ENCODE measurements around the gene PHACTR3. TPM values are rescaled to one million over a fixed set of nuclear protein-coding genes. Genes with fewer than 3 reads are reported as not detected.

PHACTR3 gene
- total and polyA plus RNA-seq, 2 donors, result 0.62 to 2.7 TPM

- no peak for DNase-seq (ENCODE audit: extremely low spot score)
- Histone ChIP-seq H3K27ac (ENCODE audit: low read depth) (no peak overlapping the region), H3K4me1 (ENCODE audit: insufficient read depth) (no peaks in the 10 kb centered on the region), H3K4me3 (ENCODE audit: low read depth, low read length) (no peak overlapping the region), H3K36me3 (ENCODE audit: insufficient read depth) (no peaks in the 10 kb centered on the region)
- 46% methylated on average over 3 of the region's 3 CpGs for WGBS
Observed at GRCh38 chr20:59688356-59688755, 84.0 kb downstream of the PHACTR3 start.

GRCh38 chr20:59688999-59689398 is 84.7 kb downstream of the PHACTR3 start:
- 78% methylated on average over 7 of the region's 7 CpGs for WGBS
- no peak for DNase-seq (ENCODE audit: extremely low spot score)
- Histone ChIP-seq H3K4me1 (ENCODE audit: insufficient read depth) (no peaks in the 10 kb centered on the region), H3K36me3 (ENCODE audit: insufficient read depth) (no peaks in the 10 kb centered on the region), H3K27ac (ENCODE audit: low read depth) (no peak overlapping the region), H3K4me3 (ENCODE audit: low read depth, low read length) (no peak overlapping the region)

DNA sequence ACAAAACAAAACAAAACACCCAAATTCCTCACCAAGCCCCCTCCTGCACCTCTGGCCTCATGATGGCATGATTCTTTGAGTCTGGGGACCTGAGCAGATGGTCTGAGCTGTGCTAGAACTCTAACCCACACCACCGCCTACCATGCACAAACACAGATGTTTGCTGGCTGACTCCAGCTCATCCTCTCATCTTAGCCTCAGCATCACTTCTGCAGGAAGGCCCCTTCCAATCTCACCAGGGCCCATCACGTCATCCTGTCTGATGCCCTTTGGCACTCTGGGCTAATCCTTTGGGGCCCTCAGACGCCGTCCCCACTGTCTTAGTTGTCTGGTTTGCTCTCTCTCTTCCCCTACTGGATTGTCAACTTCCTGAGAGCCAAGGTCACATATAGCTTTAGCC is 85.8 kb downstream of the PHACTR3 start:
- WGBS, result 80% methylated on average over 4 of the region's 4 CpGs
- H3K36me3 ChIP-seq (ENCODE audit: insufficient read depth), result no peaks in the 10 kb centered on the region
- no peak overlapping the region for H3K27ac ChIP-seq (ENCODE audit: low read depth)
- no peak overlapping the region for H3K4me3 ChIP-seq (ENCODE audit: low read depth, low read length)
- H3K4me1 ChIP-seq (ENCODE audit: insufficient read depth), result no peaks in the 10 kb centered on the region
- no peak for DNase-seq (ENCODE audit: extremely low spot score)

DNA sequence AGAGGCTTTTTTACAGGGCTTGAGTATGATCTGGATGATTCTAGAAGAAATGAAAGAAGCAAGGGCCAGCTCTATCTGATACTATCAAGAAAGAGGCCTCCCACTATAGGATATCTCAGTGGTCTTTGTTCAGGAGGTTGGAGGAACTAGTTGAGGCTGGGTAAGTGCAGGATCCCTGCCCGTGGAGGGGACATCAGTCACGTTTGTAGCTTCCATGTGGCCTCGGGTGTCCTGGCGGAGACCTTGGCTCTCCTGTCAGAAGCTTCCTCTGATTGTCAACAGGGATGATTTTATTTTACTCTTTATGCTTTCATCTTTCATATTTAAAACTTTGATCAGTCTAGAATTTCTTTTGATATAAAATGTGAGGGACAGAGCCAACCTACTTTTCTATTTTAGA is 86.6 kb downstream of the PHACTR3 start:
- 72% methylated on average over 4 of the region's 4 CpGs for WGBS
- H3K36me3 ChIP-seq (ENCODE audit: insufficient read depth), result no peaks in the 10 kb centered on the region
- no peak overlapping the region for H3K4me3 ChIP-seq (ENCODE audit: low read depth, low read length)
- H3K27ac ChIP-seq (ENCODE audit: low read depth), result no peak overlapping the region
- no peak for DNase-seq (ENCODE audit: extremely low spot score)
- H3K4me1 ChIP-seq (ENCODE audit: insufficient read depth), result no peaks in the 10 kb centered on the region

DNA sequence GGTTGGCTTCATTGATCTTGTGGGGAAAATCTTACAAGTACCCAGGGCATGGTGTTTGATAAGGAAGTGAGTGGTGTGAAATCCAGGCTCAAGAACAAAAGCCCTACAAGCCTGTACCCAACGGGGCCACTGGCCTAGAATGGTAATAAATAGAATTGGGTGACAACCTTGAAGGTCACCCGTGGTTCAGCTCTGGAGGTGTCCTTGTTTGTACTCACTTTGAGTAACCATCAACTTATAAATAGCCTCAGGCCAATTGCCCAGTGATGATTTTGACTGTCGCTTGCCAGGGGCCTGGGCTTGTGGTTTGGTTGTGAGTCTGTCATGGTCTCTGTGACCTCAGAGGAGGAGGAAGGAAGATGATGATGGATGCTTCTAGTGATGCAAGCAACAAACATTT is 87.8 kb downstream of the PHACTR3 start:
- WGBS, result 79% methylated on average over 3 of the region's 3 CpGs
- DNase-seq (ENCODE audit: extremely low spot score), result no peak
- Histone ChIP-seq H3K4me3 (ENCODE audit: low read depth, low read length) (no peak overlapping the region), H3K36me3 (ENCODE audit: insufficient read depth) (no peaks in the 10 kb centered on the region), H3K4me1 (ENCODE audit: insufficient read depth) (no peaks in the 10 kb centered on the region), H3K27ac (ENCODE audit: low read depth) (no peak overlapping the region)

DNA sequence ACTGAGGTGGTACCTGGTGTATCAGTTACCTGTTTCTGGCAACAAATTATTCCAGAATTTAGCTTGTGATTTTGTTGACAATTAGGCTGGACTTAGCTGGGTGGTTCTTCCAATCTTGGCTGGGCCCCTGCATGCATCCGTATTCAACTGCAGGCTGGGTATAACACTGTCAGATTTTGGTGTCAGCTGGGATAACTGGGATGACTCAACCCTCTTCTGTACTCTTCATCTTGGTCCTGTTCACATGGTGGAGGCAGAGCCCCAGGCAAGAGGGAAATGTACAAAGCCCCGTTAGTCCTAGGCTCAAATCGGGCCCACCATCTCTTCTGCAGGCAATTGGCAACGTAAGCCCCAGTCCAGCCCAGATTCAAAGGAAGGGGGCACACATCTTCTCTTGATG is 89.2 kb downstream of the PHACTR3 start:
- no peak overlapping the region for H3K27ac ChIP-seq (ENCODE audit: low read depth)
- DNase-seq (ENCODE audit: extremely low spot score), result no peak
- no peaks in the 10 kb centered on the region for H3K36me3 ChIP-seq (ENCODE audit: insufficient read depth)
- WGBS, result 79% methylated on average over 4 of the region's 4 CpGs
- H3K4me3 ChIP-seq (ENCODE audit: low read depth, low read length), result no peak overlapping the region
- H3K4me1 ChIP-seq (ENCODE audit: insufficient read depth), result no peaks in the 10 kb centered on the region

DNA sequence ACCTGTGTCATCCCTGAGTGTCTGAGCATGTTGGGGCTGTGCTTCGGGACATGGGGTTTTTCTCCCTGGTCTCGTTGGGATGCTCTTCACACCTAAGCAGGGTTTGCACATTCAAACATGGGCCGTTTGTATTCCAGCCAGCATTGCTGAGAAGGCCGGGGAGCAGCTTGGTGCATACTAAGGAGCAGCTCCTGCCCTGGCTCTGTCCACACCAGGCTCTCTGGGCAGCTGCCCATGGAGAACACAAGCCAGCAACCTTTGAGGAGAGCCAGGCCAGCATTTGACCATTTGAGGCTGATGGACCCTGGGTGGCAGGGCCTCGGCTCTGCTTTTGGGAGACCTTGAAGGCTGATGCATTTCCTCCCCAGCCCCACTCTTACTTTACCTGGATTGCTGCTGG is 92.1 kb downstream of the PHACTR3 start:
- WGBS, result 67% methylated on average over 5 of the region's 5 CpGs
- H3K36me3 ChIP-seq (ENCODE audit: insufficient read depth), result no peaks in the 10 kb centered on the region
- H3K4me3 ChIP-seq (ENCODE audit: low read depth, low read length), result no peak overlapping the region
- no peak overlapping the region for H3K27ac ChIP-seq (ENCODE audit: low read depth)
- no peak for DNase-seq (ENCODE audit: extremely low spot score)
- no peaks in the 10 kb centered on the region for H3K4me1 ChIP-seq (ENCODE audit: insufficient read depth)

- WGBS, result 71% methylated on average over 4 of the region's 4 CpGs
- Histone ChIP-seq H3K27ac (ENCODE audit: low read depth) (no peak overlapping the region), H3K4me3 (ENCODE audit: low read depth, low read length) (no peak overlapping the region), H3K4me1 (ENCODE audit: insufficient read depth) (no peaks in the 10 kb centered on the region), H3K36me3 (ENCODE audit: insufficient read depth) (no peaks in the 10 kb centered on the region)
- DNase-seq (ENCODE audit: extremely low spot score), result no peak
Observed at GRCh38 chr20:59697068-59697467, 92.7 kb downstream of the PHACTR3 start.

DNA sequence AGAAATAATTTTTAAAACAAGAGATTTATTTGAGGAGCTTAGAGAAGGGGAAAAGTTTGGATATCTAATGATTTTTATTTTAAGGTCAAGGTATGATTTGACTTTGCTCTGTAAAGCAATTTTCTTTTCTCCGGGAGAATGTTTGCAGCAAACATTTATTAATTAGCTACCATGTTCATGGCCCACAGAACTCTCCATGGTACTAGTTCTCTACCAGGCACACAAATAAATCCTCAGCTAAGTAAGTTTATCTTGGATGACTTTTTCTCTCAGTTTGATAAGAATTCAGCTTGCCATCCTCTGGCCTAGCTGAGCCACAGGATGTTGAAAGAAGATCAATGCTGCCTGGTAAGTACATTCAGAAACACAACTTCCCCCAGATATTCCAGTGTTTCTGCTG is 94.3 kb downstream of the PHACTR3 start:
- Histone ChIP-seq H3K4me1 (ENCODE audit: insufficient read depth) (no peaks in the 10 kb centered on the region), H3K36me3 (ENCODE audit: insufficient read depth) (no peaks in the 10 kb centered on the region), H3K4me3 (ENCODE audit: low read depth, low read length) (no peak overlapping the region), H3K27ac (ENCODE audit: low read depth) (no peak overlapping the region)
- 59% methylated on average over 1 of the region's 1 CpG for WGBS
- no peak for DNase-seq (ENCODE audit: extremely low spot score)

DNA sequence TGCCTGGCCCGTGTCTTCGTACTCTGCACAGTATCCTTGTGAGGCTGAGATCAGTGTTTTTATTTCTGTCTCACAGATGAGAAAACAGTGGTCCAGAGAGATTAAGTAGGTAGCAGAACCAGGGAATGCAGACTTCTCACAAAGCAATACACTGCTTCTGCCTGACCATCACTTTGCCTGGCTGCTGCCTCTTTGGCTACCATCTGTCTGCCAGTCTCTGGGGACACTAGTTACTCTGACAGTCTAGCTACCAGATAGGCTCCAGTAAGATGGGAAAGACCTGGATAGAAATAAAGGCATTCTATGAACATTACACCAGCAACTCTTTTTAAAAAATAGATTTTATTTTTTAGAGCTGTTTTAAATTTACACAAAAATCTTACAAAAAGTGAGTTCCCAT is 96.9 kb downstream of the PHACTR3 start:
- no peak for DNase-seq (ENCODE audit: extremely low spot score)
- no peak overlapping the region for H3K4me3 ChIP-seq (ENCODE audit: low read depth, low read length)

DNA sequence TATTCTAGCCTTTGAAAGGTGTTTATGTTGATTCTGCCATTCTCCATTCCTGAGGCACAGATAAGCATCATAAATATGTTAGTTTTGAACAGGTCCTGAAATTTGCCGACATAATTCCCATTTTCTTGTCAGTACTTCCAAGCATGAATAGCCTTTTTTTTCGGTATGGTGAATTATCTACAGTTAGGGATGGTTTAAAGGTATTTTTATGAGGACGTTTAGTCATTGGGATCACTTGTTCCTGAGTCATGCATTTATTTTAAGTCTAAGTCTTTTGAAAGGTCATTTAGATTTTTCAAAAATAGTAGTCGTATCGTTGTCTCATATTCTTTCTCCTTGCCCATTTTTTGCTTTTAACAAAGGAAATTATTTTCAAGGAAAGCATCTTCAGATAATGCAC is 98.7 kb downstream of the PHACTR3 start:
- Histone ChIP-seq H3K36me3 (ENCODE audit: insufficient read depth) (no peaks in the 10 kb centered on the region), H3K4me3 (ENCODE audit: low read depth, low read length) (no peak overlapping the region), H3K27ac (ENCODE audit: low read depth) (no peak overlapping the region), H3K4me1 (ENCODE audit: insufficient read depth) (no peaks in the 10 kb centered on the region)
- WGBS, result 58% methylated on average over 5 of the region's 5 CpGs
- no peak for DNase-seq (ENCODE audit: extremely low spot score)

More for the DNA sequence above, 96.9 kb downstream of the PHACTR3 start:
- no peaks in the 10 kb centered on the region for H3K36me3 ChIP-seq (ENCODE audit: insufficient read depth)
- no peak overlapping the region for H3K27ac ChIP-seq (ENCODE audit: low read depth)
- H3K4me1 ChIP-seq (ENCODE audit: insufficient read depth), result no peaks in the 10 kb centered on the region
- WGBS, result 54% methylated on average over 2 of the region's 2 CpGs

- no peaks in the 10 kb centered on the region for H3K4me1 ChIP-seq (ENCODE audit: insufficient read depth)
- no peak for DNase-seq (ENCODE audit: extremely low spot score)
- H3K27ac ChIP-seq (ENCODE audit: low read depth), result no peak overlapping the region
- H3K4me3 ChIP-seq (ENCODE audit: low read depth, low read length), result no peak overlapping the region
- H3K36me3 ChIP-seq (ENCODE audit: insufficient read depth), result no peaks in the 10 kb centered on the region
- WGBS, result 35% methylated on average over 5 of the region's 5 CpGs
Observed at GRCh38 chr20:59705651-59706399, 101.5 kb downstream of the PHACTR3 start.

GRCh38 chr20:59706400-59706693 is 102.0 kb downstream of the PHACTR3 start:
- Histone ChIP-seq H3K4me3 (ENCODE audit: low read depth, low read length) (no peak overlapping the region), H3K36me3 (ENCODE audit: insufficient read depth) (no peaks in the 10 kb centered on the region), H3K27ac (ENCODE audit: low read depth) (no peak overlapping the region), H3K4me1 (ENCODE audit: insufficient read depth) (no peaks in the 10 kb centered on the region)
- WGBS, result 37% methylated on average over 1 of the region's 1 CpG
- no peak for DNase-seq (ENCODE audit: extremely low spot score)

GRCh38 chr20:59708326-59708725 is 104.0 kb downstream of the PHACTR3 start:
- no peak for DNase-seq (ENCODE audit: extremely low spot score)
- Histone ChIP-seq H3K4me1 (ENCODE audit: insufficient read depth) (no peaks in the 10 kb centered on the region), H3K36me3 (ENCODE audit: insufficient read depth) (no peaks in the 10 kb centered on the region), H3K27ac (ENCODE audit: low read depth) (no peak overlapping the region), H3K4me3 (ENCODE audit: low read depth, low read length) (no peak overlapping the region)
- 84% methylated on average over 6 of the region's 6 CpGs for WGBS

GRCh38 chr20:59709636-59710035 is 105.3 kb downstream of the PHACTR3 start:
- no peak for DNase-seq (ENCODE audit: extremely low spot score)
- WGBS, result 65% methylated on average over 1 of the region's 1 CpG
- H3K4me3 ChIP-seq (ENCODE audit: low read depth, low read length), result no peak overlapping the region
- no peak overlapping the region for H3K27ac ChIP-seq (ENCODE audit: low read depth)
- H3K36me3 ChIP-seq (ENCODE audit: insufficient read depth), result no peaks in the 10 kb centered on the region
- H3K4me1 ChIP-seq (ENCODE audit: insufficient read depth), result no peaks in the 10 kb centered on the region
